PFSK-1 (cell line): ENCODE measurements around the gene SCRT2.

Source experiments
- FOXP2 ChIP-seq: optimal IDR thresholded peaks from 2 replicates; pipeline ENCODE3; 2011; ENCODE audit warnings: borderline replicate concordance, control low read depth, inconsistent platforms; ENCODE audit not compliant: insufficient read depth; ENCODE audit errors: extremely low read length, extremely low read depth
- POLR2AphosphoS5 ChIP-seq: IDR thresholded peaks from 2 replicates; pipeline ENCODE4 v1.6.1; 2012; ENCODE audit warnings: low read depth, mild to moderate bottlenecking, control low read depth, low read length, moderate library complexity
- REST ChIP-seq, 2 experiments: IDR thresholded peaks; 2 replicates each; pipeline versions ENCODE4 v1.6.1 to v1.8.0; 2011 to 2012; ENCODE audit warnings: low read depth in 2 of 2, low read length in 2 of 2, control low read depth in 1 of 2, inconsistent platforms in 1 of 2, mild to moderate bottlenecking in 1 of 2, moderate library complexity in 1 of 2; ENCODE audit not compliant: insufficient read depth in 1 of 2
- SIN3A ChIP-seq: IDR thresholded peaks from 2 replicates; pipeline ENCODE4 v1.6.1; 2012; ENCODE audit warnings: mild to moderate bottlenecking, low read length, moderate library complexity, borderline replicate concordance; ENCODE audit not compliant: insufficient read depth
- TAF1 ChIP-seq: IDR thresholded peaks from 2 replicates; pipeline ENCODE4 v1.6.1; 2012; ENCODE audit warnings: low read length, control low read depth, borderline replicate concordance; ENCODE audit not compliant: insufficient read depth

- no peak for TF ChIP-seq REST (IDR thresholded peaks at IDR 0.05; ENCODE audit: insufficient read depth in 1 of 2, low read depth in 2 of 2, low read length in 2 of 2)
- TF ChIP-seq TAF1, result no peak
- no peak for TF ChIP-seq POLR2AphosphoS5
- TF ChIP-seq SIN3A, result no peak
- TF ChIP-seq FOXP2, result no peak
These were observed 19.7 kb upstream of the SCRT2 start for GRCh38 chr20:695165-695866.
